Activated T-helper 17 cell treated with anti-CD3 and anti-CD28 coated beads, Interleukin-2, amount 50 U/mL, for 72 hours (primary cell): ENCODE results near the gene FLNC. TPM values are rescaled to one million over a fixed set of nuclear protein-coding genes. Genes with fewer than 3 reads are reported as not detected.

Experiments used
- ATAC-seq: fragments of 150-1000 bp; cut with Tn5 transposase; replicated peaks from 2 replicates; pipeline ENCODE4 v1.10.0; 2021; ENCODE audit warnings: mild to moderate bottlenecking, moderate library complexity
- H3K27ac Mint-ChIP-seq: one replicate; pipeline ENCODE4 v1.8.0; 2022; ENCODE audit warnings: mixed read lengths
- H3K27me3 Mint-ChIP-seq: one replicate; pipeline ENCODE4 v1.8.0; 2022; ENCODE audit warnings: mixed read lengths
- H3K36me3 Mint-ChIP-seq: one replicate; pipeline ENCODE4 v1.8.0; 2022; ENCODE audit warnings: low read depth, mild to moderate bottlenecking, mixed read lengths
- H3K4me1 Mint-ChIP-seq: one replicate; pipeline ENCODE4 v1.8.0; 2022; ENCODE audit warnings: mixed read lengths
- H3K4me3 Mint-ChIP-seq: one replicate; pipeline ENCODE4 v1.8.0; 2022; ENCODE audit warnings: mild to moderate bottlenecking, mixed read lengths
- H3K9me3 Mint-ChIP-seq: one replicate; pipeline ENCODE4 v1.8.0; 2022; ENCODE audit warnings: mixed read lengths
- total RNA-seq, 2 donors: library from RNA; stranded (reverse); gene quantifications; one replicate each; pipeline ENCODE4 v1.2.3, GENCODE V29; 2022

The FLNC gene
- total RNA-seq, 2 donors from 2014 or later = 0.02 to 0.05 TPM

GRCh38 chr7:128831994-128832879 is 2.0 kb downstream of the FLNC start:
- Mint-ChIP-seq H3K36me3 (no peaks in the 10 kb centered on the region), H3K4me3 (no peak overlapping the region), H3K27me3 (peaks cover 18% of the 10 kb centered on the region), H3K27ac (no peak overlapping the region), H3K4me1 (no peaks in the 10 kb centered on the region), H3K9me3 (no peaks in the 10 kb centered on the region)
- ATAC-seq = no peak

GRCh38 chr7:128832880-128833147 is 2.6 kb downstream of the FLNC start:
- no peaks in the 10 kb centered on the region for H3K36me3 Mint-ChIP-seq
- no peak overlapping the region for H3K4me3 Mint-ChIP-seq
- ATAC-seq = no peak
- H3K9me3 Mint-ChIP-seq = no peaks in the 10 kb centered on the region
- H3K27ac Mint-ChIP-seq = no peak overlapping the region
- H3K4me1 Mint-ChIP-seq = no peaks in the 10 kb centered on the region
- peaks cover 17% of the 10 kb centered on the region for H3K27me3 Mint-ChIP-seq

GRCh38 chr7:128833148-128833945 is 3.1 kb downstream of the FLNC start:
- no peak for ATAC-seq
- no peaks in the 10 kb centered on the region for H3K9me3 Mint-ChIP-seq
- no peak overlapping the region for H3K4me3 Mint-ChIP-seq
- peaks cover 12% of the 10 kb centered on the region for H3K27me3 Mint-ChIP-seq
- H3K4me1 Mint-ChIP-seq = no peaks in the 10 kb centered on the region
- H3K27ac Mint-ChIP-seq = no peak overlapping the region
- no peaks in the 10 kb centered on the region for H3K36me3 Mint-ChIP-seq

- H3K36me3 Mint-ChIP-seq = no peaks in the 10 kb centered on the region
- no peak for ATAC-seq
Observed at GRCh38 chr7:128833946-128834325, 3.7 kb downstream of the FLNC start.

GRCh38 chr7:128835231-128835751 is 5.1 kb downstream of the FLNC start:
- H3K4me3 Mint-ChIP-seq = no peak overlapping the region

More at GRCh38 chr7:128833946-128834325, 3.7 kb downstream of the FLNC start:
- H3K27me3 Mint-ChIP-seq = peaks cover 8% of the 10 kb centered on the region
- no peak overlapping the region for H3K27ac Mint-ChIP-seq
- no peaks in the 10 kb centered on the region for H3K4me1 Mint-ChIP-seq
- no peaks in the 10 kb centered on the region for H3K9me3 Mint-ChIP-seq
- no peak overlapping the region for H3K4me3 Mint-ChIP-seq

GRCh38 chr7:128835790-128836641 is 5.8 kb downstream of the FLNC start:
- H3K9me3 Mint-ChIP-seq = no peaks in the 10 kb centered on the region
- no peak overlapping the region for H3K4me3 Mint-ChIP-seq
- no peaks in the 10 kb centered on the region for H3K27me3 Mint-ChIP-seq
- H3K27ac Mint-ChIP-seq = no peak overlapping the region
- no peaks in the 10 kb centered on the region for H3K36me3 Mint-ChIP-seq
- no peaks in the 10 kb centered on the region for H3K4me1 Mint-ChIP-seq
- ATAC-seq = no peak

More at GRCh38 chr7:128835231-128835751, 5.1 kb downstream of the FLNC start:
- Mint-ChIP-seq H3K27ac (no peak overlapping the region), H3K36me3 (no peaks in the 10 kb centered on the region), H3K27me3 (no peaks in the 10 kb centered on the region), H3K9me3 (no peaks in the 10 kb centered on the region), H3K4me1 (no peaks in the 10 kb centered on the region)
- ATAC-seq = no peak

GRCh38 chr7:128836729-128837348 is 6.6 kb downstream of the FLNC start:
- Mint-ChIP-seq H3K9me3 (no peaks in the 10 kb centered on the region), H3K4me3 (no peak overlapping the region), H3K27ac (no peak overlapping the region), H3K27me3 (no peaks in the 10 kb centered on the region), H3K4me1 (peaks cover under 1% of the 10 kb centered on the region), H3K36me3 (no peaks in the 10 kb centered on the region)
- ATAC-seq = no peak

GRCh38 chr7:128837521-128837921 is 7.3 kb downstream of the FLNC start:
- no peak overlapping the region for H3K4me3 Mint-ChIP-seq
- H3K9me3 Mint-ChIP-seq = no peaks in the 10 kb centered on the region
- H3K36me3 Mint-ChIP-seq = no peaks in the 10 kb centered on the region
- ATAC-seq = no peak
- H3K4me1 Mint-ChIP-seq = peaks cover 5% of the 10 kb centered on the region
- no peak overlapping the region for H3K27ac Mint-ChIP-seq
- no peaks in the 10 kb centered on the region for H3K27me3 Mint-ChIP-seq

- ATAC-seq = no peak
- no peaks in the 10 kb centered on the region for H3K27me3 Mint-ChIP-seq
- H3K27ac Mint-ChIP-seq = no peak overlapping the region
- no peaks in the 10 kb centered on the region for H3K36me3 Mint-ChIP-seq
- no peak overlapping the region for H3K4me3 Mint-ChIP-seq
- no peaks in the 10 kb centered on the region for H3K9me3 Mint-ChIP-seq
- H3K4me1 Mint-ChIP-seq = peaks cover 5% of the 10 kb centered on the region
Observed at GRCh38 chr7:128838109-128838779, 8.0 kb downstream of the FLNC start.

GRCh38 chr7:128838981-128839731 is 8.9 kb downstream of the FLNC start:
- no peak overlapping the region for H3K27ac Mint-ChIP-seq
- H3K36me3 Mint-ChIP-seq = no peaks in the 10 kb centered on the region
- H3K4me3 Mint-ChIP-seq = no peak overlapping the region
- no peaks in the 10 kb centered on the region for H3K27me3 Mint-ChIP-seq
- no peak for ATAC-seq
- peaks cover 5% of the 10 kb centered on the region for H3K4me1 Mint-ChIP-seq
- no peaks in the 10 kb centered on the region for H3K9me3 Mint-ChIP-seq

- H3K9me3 Mint-ChIP-seq = no peaks in the 10 kb centered on the region
Observed at GRCh38 chr7:128839751-128840177, 9.6 kb downstream of the FLNC start.

GRCh38 chr7:128840326-128841170 is 10.3 kb downstream of the FLNC start:
- H3K36me3 Mint-ChIP-seq = no peaks in the 10 kb centered on the region
- no peak for ATAC-seq
- no peaks in the 10 kb centered on the region for H3K9me3 Mint-ChIP-seq
- H3K4me3 Mint-ChIP-seq = no peak overlapping the region
- no peak overlapping the region for H3K27ac Mint-ChIP-seq
- H3K4me1 Mint-ChIP-seq = peaks cover 5% of the 10 kb centered on the region
- H3K27me3 Mint-ChIP-seq = no peaks in the 10 kb centered on the region

More at GRCh38 chr7:128839751-128840177, 9.6 kb downstream of the FLNC start:
- ATAC-seq = no peak
- Mint-ChIP-seq H3K4me1 (peaks cover 5% of the 10 kb centered on the region), H3K27ac (no peak overlapping the region), H3K4me3 (no peak overlapping the region), H3K36me3 (no peaks in the 10 kb centered on the region), H3K27me3 (no peaks in the 10 kb centered on the region)
